Panc1 (cell line): ENCODE results near the gene FKBP9.
"Not testable (repeated sequence)": the region's sequence is repeated elsewhere in the genome, so short reads cannot be mapped to it uniquely, and the experiment has no call there.

ENCODE experiments used
- CTCF ChIP-seq: fragments of 450-650 bp; IDR thresholded peaks from 2 replicates; pipeline ENCODE4 v1.5.1; 2017; ENCODE audit warnings: mild to moderate bottlenecking
- POLR2AphosphoS5 ChIP-seq: IDR thresholded peaks from 2 replicates; pipeline ENCODE4 v1.6.1; 2012; ENCODE audit warnings: mild to moderate bottlenecking, low read depth, low read length, moderate library complexity
- SIN3A ChIP-seq: IDR thresholded peaks from 2 replicates; pipeline ENCODE4 v1.6.1; 2012; ENCODE audit warnings: low read depth, mild to moderate bottlenecking, low read length, moderate library complexity, borderline replicate concordance; ENCODE audit not compliant: insufficient read depth
- TCF7L2 ChIP-seq: IDR thresholded peaks from 2 replicates; pipeline ENCODE4 v1.6.1; 2011; ENCODE audit warnings: mild to moderate bottlenecking, low read depth, low read length, inconsistent platforms
- TF ChIP-seq, protein P1 (sequence below), 2 experiments: IDR thresholded peaks; 2 replicates each; pipeline ENCODE4 v1.6.1; 2011 to 2012; ENCODE audit warnings: low read depth in 2 of 2, control low read depth in 1 of 2, low read length in 1 of 2, mild to moderate bottlenecking in 1 of 2, moderate library complexity in 1 of 2; ENCODE audit not compliant: insufficient read depth in 1 of 2

DNA sequence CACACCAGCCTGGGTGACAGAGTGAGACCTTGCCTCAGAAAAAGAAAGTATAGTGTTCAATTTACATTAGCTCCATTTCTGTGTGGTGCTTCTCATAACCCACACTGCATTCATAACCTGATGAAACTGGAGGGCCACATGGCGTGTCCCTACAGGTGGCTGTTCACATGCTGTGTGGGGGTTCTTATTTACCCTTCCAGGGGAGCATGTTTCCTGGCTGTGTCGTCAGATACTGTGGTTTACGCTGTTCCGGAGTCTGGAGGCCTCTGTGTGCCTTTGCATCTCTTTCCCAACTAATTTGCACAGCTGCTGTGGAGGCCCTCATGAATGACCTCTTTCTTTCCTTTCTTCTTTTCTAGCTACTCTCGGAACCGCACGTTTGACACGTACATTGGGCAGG lies 30.9 kb downstream of the FKBP9 start:
- not testable (repeated sequence) for TF ChIP-seq CTCF, POLR2AphosphoS5, TCF7L2, SIN3A
- TF ChIP-seq, protein P1, sequence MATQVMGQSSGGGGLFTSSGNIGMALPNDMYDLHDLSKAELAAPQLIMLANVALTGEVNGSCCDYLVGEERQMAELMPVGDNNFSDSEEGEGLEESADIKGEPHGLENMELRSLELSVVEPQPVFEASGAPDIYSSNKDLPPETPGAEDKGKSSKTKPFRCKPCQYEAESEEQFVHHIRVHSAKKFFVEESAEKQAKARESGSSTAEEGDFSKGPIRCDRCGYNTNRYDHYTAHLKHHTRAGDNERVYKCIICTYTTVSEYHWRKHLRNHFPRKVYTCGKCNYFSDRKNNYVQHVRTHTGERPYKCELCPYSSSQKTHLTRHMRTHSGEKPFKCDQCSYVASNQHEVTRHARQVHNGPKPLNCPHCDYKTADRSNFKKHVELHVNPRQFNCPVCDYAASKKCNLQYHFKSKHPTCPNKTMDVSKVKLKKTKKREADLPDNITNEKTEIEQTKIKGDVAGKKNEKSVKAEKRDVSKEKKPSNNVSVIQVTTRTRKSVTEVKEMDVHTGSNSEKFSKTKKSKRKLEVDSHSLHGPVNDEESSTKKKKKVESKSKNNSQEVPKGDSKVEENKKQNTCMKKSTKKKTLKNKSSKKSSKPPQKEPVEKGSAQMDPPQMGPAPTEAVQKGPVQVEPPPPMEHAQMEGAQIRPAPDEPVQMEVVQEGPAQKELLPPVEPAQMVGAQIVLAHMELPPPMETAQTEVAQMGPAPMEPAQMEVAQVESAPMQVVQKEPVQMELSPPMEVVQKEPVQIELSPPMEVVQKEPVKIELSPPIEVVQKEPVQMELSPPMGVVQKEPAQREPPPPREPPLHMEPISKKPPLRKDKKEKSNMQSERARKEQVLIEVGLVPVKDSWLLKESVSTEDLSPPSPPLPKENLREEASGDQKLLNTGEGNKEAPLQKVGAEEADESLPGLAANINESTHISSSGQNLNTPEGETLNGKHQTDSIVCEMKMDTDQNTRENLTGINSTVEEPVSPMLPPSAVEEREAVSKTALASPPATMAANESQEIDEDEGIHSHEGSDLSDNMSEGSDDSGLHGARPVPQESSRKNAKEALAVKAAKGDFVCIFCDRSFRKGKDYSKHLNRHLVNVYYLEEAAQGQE (IDR thresholded peaks at IDR 0.05; ENCODE audit: insufficient read depth in 1 of 2, low read depth in 2 of 2, low read length in 1 of 2): not testable (repeated sequence)
